GM19240 (cell line): ENCODE results near the gene PTPMT1.

ENCODE experiments used
- DNase-seq: peaks from one replicate; pipeline ENCODE4 v3.0.0; 2011; ENCODE audit warnings: low spot score; ENCODE audit not compliant: insufficient read length

The PTPMT1 gene

GRCh38 chr11:47607380-47607779 is 42.0 kb downstream of the PTPMT1 start:
- DNase-seq, result no peak

GRCh38 chr11:47609675-47610074 is 44.3 kb downstream of the PTPMT1 start:
- DNase-seq, result no peak

GRCh38 chr11:47611348-47611794 is 46.0 kb downstream of the PTPMT1 start:
- no peak for DNase-seq

- DNase-seq, result no peak
These were observed 49.9 kb downstream of the PTPMT1 start for GRCh38 chr11:47615249-47615648.

- DNase-seq, result no peak
These were observed 51.5 kb downstream of the PTPMT1 start for GRCh38 chr11:47616726-47617416.

GRCh38 chr11:47617417-47617809 is 52.0 kb downstream of the PTPMT1 start:
- DNase-seq, result no peak

- DNase-seq, result no peak
These were observed 55.5 kb downstream of the PTPMT1 start for GRCh38 chr11:47620836-47621378.
